T1000 (cell line): ENCODE data around the gene CELA3A.
"Not testable (repeated sequence)": the region's sequence is repeated elsewhere in the genome, so short reads cannot be mapped to it uniquely, and the experiment has no call there.

ENCODE experiments used
- DNase-seq: peaks from one replicate; lab custom pipeline; 2025; ENCODE audit warnings: mixed read lengths; lab: John Stamatoyannopoulos, UW

Gene CELA3A

GRCh38 chr1:22018583-22019559 is 17.4 kb downstream of the CELA3A start:
- DNase-seq = peak; percentile 76

- DNase-seq = no peak
These were observed 19.6 kb downstream of the CELA3A start for GRCh38 chr1:22021061-22021460.

GRCh38 chr1:22024485-22025367 is 23.3 kb downstream of the CELA3A start:
- DNase-seq = peak; percentile 68

GRCh38 chr1:22025368-22026155 is 24.1 kb downstream of the CELA3A start:
- DNase-seq = peak; percentile 76

GRCh38 chr1:22026924-22027289 is 25.4 kb downstream of the CELA3A start:
- no peak for DNase-seq

- DNase-seq = no peak
These were observed 28.6 kb downstream of the CELA3A start for GRCh38 chr1:22030057-22030456.

GRCh38 chr1:22030473-22030872 is 29.0 kb downstream of the CELA3A start:
- no peak for DNase-seq

GRCh38 chr1:22031214-22031962 is 29.9 kb downstream of the CELA3A start:
- DNase-seq = no peak

GRCh38 chr1:22034834-22035233 is 33.4 kb downstream of the CELA3A start:
- not testable (repeated sequence) for DNase-seq

GRCh38 chr1:22037520-22037919 is 36.1 kb downstream of the CELA3A start:
- DNase-seq = no peak

GRCh38 chr1:22038036-22038435 is 36.6 kb downstream of the CELA3A start:
- no peak for DNase-seq

GRCh38 chr1:22039594-22040285 is 38.3 kb downstream of the CELA3A start:
- DNase-seq = no peak

- DNase-seq = no peak
These were observed 38.8 kb downstream of the CELA3A start for GRCh38 chr1:22040286-22040623.

- no peak for DNase-seq
These were observed 40.0 kb downstream of the CELA3A start for GRCh38 chr1:22041505-22041904.

- no peak for DNase-seq
These were observed 41.8 kb downstream of the CELA3A start for GRCh38 chr1:22043198-22043769.

GRCh38 chr1:22044690-22045420 is 43.4 kb downstream of the CELA3A start:
- DNase-seq = no peak

GRCh38 chr1:22045604-22046228 is 44.3 kb downstream of the CELA3A start:
- DNase-seq = no peak

GRCh38 chr1:22048351-22049192 is 47.1 kb downstream of the CELA3A start:
- no peak for DNase-seq
